Stimulated activated naive CD8-positive, alpha-beta T cell treated with anti-CD3 and anti-CD28 coated beads, Interleukin-15, Interleukin-2, amounts not matched to agents 100 ng/mL and 50 ng/mL, for 24 hours (primary cell): Measurements from ENCODE around the gene ZFHX3.

Experiments
- H3K27ac Mint-ChIP-seq: one replicate; pipeline ENCODE4 v1.8.0; 2021; ENCODE audit warnings: mild to moderate bottlenecking, mixed read lengths
- H3K27me3 Mint-ChIP-seq: one replicate; pipeline ENCODE4 v1.8.0; 2021; ENCODE audit warnings: mixed read lengths
- H3K36me3 Mint-ChIP-seq: one replicate; pipeline ENCODE4 v1.8.0; 2021; ENCODE audit warnings: low read depth, mixed read lengths
- H3K4me1 Mint-ChIP-seq: one replicate; pipeline ENCODE4 v1.8.0; 2021; ENCODE audit warnings: low read depth, mixed read lengths
- H3K4me3 Mint-ChIP-seq: one replicate; pipeline ENCODE4 v1.8.0; 2021; ENCODE audit warnings: mild to moderate bottlenecking, mixed read lengths
- H3K9me3 Mint-ChIP-seq: one replicate; pipeline ENCODE4 v1.8.0; 2021; ENCODE audit warnings: mixed read lengths

The ZFHX3 gene

GRCh38 chr16:72932050-72932449, 115.9 kb downstream of the ZFHX3 start:
- no peaks in the 10 kb centered on the region for H3K36me3 Mint-ChIP-seq
- H3K27me3 Mint-ChIP-seq, result no peaks in the 10 kb centered on the region
- no peaks in the 10 kb centered on the region for H3K9me3 Mint-ChIP-seq
- no peak overlapping the region for H3K4me3 Mint-ChIP-seq
- no peak overlapping the region for H3K27ac Mint-ChIP-seq
- H3K4me1 Mint-ChIP-seq, result peaks cover 22% of the 10 kb centered on the region

- Mint-ChIP-seq H3K36me3 (no peaks in the 10 kb centered on the region), H3K4me1 (peaks cover 22% of the 10 kb centered on the region), H3K4me3 (no peak overlapping the region), H3K27ac (no peak overlapping the region), H3K27me3 (no peaks in the 10 kb centered on the region), H3K9me3 (no peaks in the 10 kb centered on the region)
Measured at GRCh38 chr16:72930396-72930795, 117.5 kb downstream of the ZFHX3 start.

- no peaks in the 10 kb centered on the region for H3K36me3 Mint-ChIP-seq
- no peak overlapping the region for H3K27ac Mint-ChIP-seq
Measured at GRCh38 chr16:72928090-72928981, 119.6 kb downstream of the ZFHX3 start.

GRCh38 chr16:72927199-72928089, 120.5 kb downstream of the ZFHX3 start:
- Mint-ChIP-seq H3K4me3 (no peak overlapping the region), H3K27me3 (no peaks in the 10 kb centered on the region)

More at GRCh38 chr16:72928090-72928981, 119.6 kb downstream of the ZFHX3 start:
- H3K27me3 Mint-ChIP-seq, result no peaks in the 10 kb centered on the region
- H3K4me1 Mint-ChIP-seq, result peaks cover 22% of the 10 kb centered on the region
- H3K4me3 Mint-ChIP-seq, result no peak overlapping the region
- no peaks in the 10 kb centered on the region for H3K9me3 Mint-ChIP-seq

GRCh38 chr16:72926177-72927070, 121.5 kb downstream of the ZFHX3 start:
- Mint-ChIP-seq H3K36me3 (no peaks in the 10 kb centered on the region), H3K27me3 (no peaks in the 10 kb centered on the region), H3K27ac (no peak overlapping the region), H3K9me3 (no peaks in the 10 kb centered on the region), H3K4me3 (no peak overlapping the region), H3K4me1 (peaks cover 12% of the 10 kb centered on the region)

More at GRCh38 chr16:72927199-72928089, 120.5 kb downstream of the ZFHX3 start:
- Mint-ChIP-seq H3K27ac (no peak overlapping the region), H3K9me3 (no peaks in the 10 kb centered on the region), H3K4me1 (peaks cover 19% of the 10 kb centered on the region), H3K36me3 (no peaks in the 10 kb centered on the region)

- H3K27ac Mint-ChIP-seq, result no peak overlapping the region
Measured at GRCh38 chr16:72925631-72925979, 122.3 kb downstream of the ZFHX3 start.

GRCh38 chr16:72924927-72925630, 122.8 kb downstream of the ZFHX3 start:
- Mint-ChIP-seq H3K27ac (no peak overlapping the region), H3K27me3 (no peaks in the 10 kb centered on the region), H3K9me3 (no peaks in the 10 kb centered on the region), H3K4me3 (no peak overlapping the region), H3K36me3 (no peaks in the 10 kb centered on the region), H3K4me1 (peaks cover 14% of the 10 kb centered on the region)

More at GRCh38 chr16:72925631-72925979, 122.3 kb downstream of the ZFHX3 start:
- Mint-ChIP-seq H3K36me3 (no peaks in the 10 kb centered on the region), H3K9me3 (no peaks in the 10 kb centered on the region), H3K4me1 (peaks cover 13% of the 10 kb centered on the region), H3K27me3 (no peaks in the 10 kb centered on the region), H3K4me3 (no peak overlapping the region)

- Mint-ChIP-seq H3K4me3 (no peak overlapping the region), H3K9me3 (no peaks in the 10 kb centered on the region), H3K4me1 (peaks cover 17% of the 10 kb centered on the region), H3K36me3 (no peaks in the 10 kb centered on the region), H3K27ac (no peak overlapping the region), H3K27me3 (no peaks in the 10 kb centered on the region)
Measured at GRCh38 chr16:72924537-72924926, 123.4 kb downstream of the ZFHX3 start.

- Mint-ChIP-seq H3K9me3 (no peaks in the 10 kb centered on the region), H3K27ac (no peak overlapping the region), H3K4me1 (peaks cover 17% of the 10 kb centered on the region), H3K4me3 (no peak overlapping the region), H3K36me3 (no peaks in the 10 kb centered on the region), H3K27me3 (no peaks in the 10 kb centered on the region)
Measured at GRCh38 chr16:72923757-72924156, 124.2 kb downstream of the ZFHX3 start.

GRCh38 chr16:72922714-72923113, 125.2 kb downstream of the ZFHX3 start:
- Mint-ChIP-seq H3K4me1 (peaks cover 17% of the 10 kb centered on the region), H3K36me3 (no peaks in the 10 kb centered on the region), H3K27me3 (no peaks in the 10 kb centered on the region), H3K27ac (no peak overlapping the region), H3K4me3 (no peak overlapping the region), H3K9me3 (no peaks in the 10 kb centered on the region)

- Mint-ChIP-seq H3K27ac (no peak overlapping the region), H3K27me3 (no peaks in the 10 kb centered on the region), H3K4me3 (no peak overlapping the region), H3K9me3 (no peaks in the 10 kb centered on the region), H3K36me3 (no peaks in the 10 kb centered on the region), H3K4me1 (peaks cover 17% of the 10 kb centered on the region)
Measured at GRCh38 chr16:72921620-72922019, 126.3 kb downstream of the ZFHX3 start.

GRCh38 chr16:72921106-72921505, 126.8 kb downstream of the ZFHX3 start:
- peak overlapping the region; percentile 39 for H3K27ac Mint-ChIP-seq
- peak overlapping the region; percentile 25 for H3K4me3 Mint-ChIP-seq
- no peaks in the 10 kb centered on the region for H3K36me3 Mint-ChIP-seq
- peaks cover 17% of the 10 kb centered on the region for H3K4me1 Mint-ChIP-seq
- H3K27me3 Mint-ChIP-seq, result no peaks in the 10 kb centered on the region
- no peaks in the 10 kb centered on the region for H3K9me3 Mint-ChIP-seq

- H3K27me3 Mint-ChIP-seq, result no peaks in the 10 kb centered on the region
- H3K9me3 Mint-ChIP-seq, result no peaks in the 10 kb centered on the region
- H3K4me3 Mint-ChIP-seq, result no peak overlapping the region
- peaks cover 17% of the 10 kb centered on the region for H3K4me1 Mint-ChIP-seq
- H3K36me3 Mint-ChIP-seq, result no peaks in the 10 kb centered on the region
- no peak overlapping the region for H3K27ac Mint-ChIP-seq
Measured at GRCh38 chr16:72917051-72917450, 130.9 kb downstream of the ZFHX3 start.

GRCh38 chr16:72915331-72915730, 132.6 kb downstream of the ZFHX3 start:
- H3K27ac Mint-ChIP-seq, result no peak overlapping the region
- H3K4me1 Mint-ChIP-seq, result peaks cover 4% of the 10 kb centered on the region
- H3K4me3 Mint-ChIP-seq, result no peak overlapping the region
- H3K27me3 Mint-ChIP-seq, result no peaks in the 10 kb centered on the region
- no peaks in the 10 kb centered on the region for H3K36me3 Mint-ChIP-seq
- no peaks in the 10 kb centered on the region for H3K9me3 Mint-ChIP-seq
